Measurements from ENCODE around the gene SIGLEC7.
A peak's percentile ranks its signal among the peaks of the same experiment; 100 is the strongest.

Gene SIGLEC7

DNA sequence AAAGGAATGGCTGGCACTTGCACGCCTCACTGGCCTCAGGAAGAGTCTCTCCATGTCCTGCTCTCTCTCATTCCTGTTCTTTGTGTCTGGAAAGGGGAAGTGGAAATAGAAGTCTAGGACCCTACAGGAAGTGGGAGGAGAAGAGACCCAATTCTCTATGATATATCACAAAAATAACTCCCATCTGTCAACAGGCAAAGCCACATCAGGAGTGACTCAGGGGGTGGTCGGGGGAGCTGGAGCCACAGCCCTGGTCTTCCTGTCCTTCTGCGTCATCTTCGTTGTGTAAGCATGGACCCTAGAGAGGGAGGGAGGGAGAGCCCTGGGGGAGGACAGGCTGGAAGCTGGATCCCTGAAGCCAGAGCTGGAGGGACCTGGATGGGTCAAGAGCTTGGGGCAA lies 14.3 kb upstream of the SIGLEC7 start (continued):
- TF ChIP-seq CSDC2 (CRISPR knock-in tag; IDR thresholded peaks at IDR 0.05), result no peak

DNA sequence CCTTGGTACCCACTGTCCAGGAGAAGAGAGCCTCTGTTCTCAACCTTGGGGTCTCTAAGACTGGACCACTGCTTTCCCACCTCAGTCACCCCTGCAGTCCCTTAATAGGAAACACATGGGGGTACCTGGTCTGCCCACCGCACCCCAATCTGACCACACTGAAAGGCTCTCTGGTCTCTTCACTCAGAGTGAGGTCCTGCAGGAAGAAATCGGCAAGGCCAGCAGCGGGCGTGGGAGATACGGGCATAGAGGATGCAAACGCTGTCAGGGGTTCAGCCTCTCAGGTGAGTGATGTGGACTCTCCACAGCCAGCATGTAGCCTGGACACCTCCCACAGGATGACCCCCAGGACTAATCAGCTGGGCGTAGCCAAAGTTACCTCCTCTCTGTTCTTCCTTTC lies 13.9 kb upstream of the SIGLEC7 start:
- TF ChIP-seq ISL1 (CRISPR knock-in tag; IDR thresholded peaks at IDR 0.05), result no peak
- TF ChIP-seq ZFP30 (CRISPR knock-in tag; IDR thresholded peaks at IDR 0.05), result no peak
- no peak for TF ChIP-seq PATZ1 (CRISPR knock-in tag; IDR thresholded peaks at IDR 0.05; ENCODE audit: borderline replicate concordance)
- TF ChIP-seq ARNTL (CRISPR knock-in tag; IDR thresholded peaks at IDR 0.05; ENCODE audit: borderline replicate concordance, low read depth), result no peak
- no peak for TF ChIP-seq BACH2 (CRISPR knock-in tag; IDR thresholded peaks at IDR 0.05; ENCODE audit: borderline replicate concordance)
- ATAC-seq, result no peak

- TF ChIP-seq, protein P1, sequence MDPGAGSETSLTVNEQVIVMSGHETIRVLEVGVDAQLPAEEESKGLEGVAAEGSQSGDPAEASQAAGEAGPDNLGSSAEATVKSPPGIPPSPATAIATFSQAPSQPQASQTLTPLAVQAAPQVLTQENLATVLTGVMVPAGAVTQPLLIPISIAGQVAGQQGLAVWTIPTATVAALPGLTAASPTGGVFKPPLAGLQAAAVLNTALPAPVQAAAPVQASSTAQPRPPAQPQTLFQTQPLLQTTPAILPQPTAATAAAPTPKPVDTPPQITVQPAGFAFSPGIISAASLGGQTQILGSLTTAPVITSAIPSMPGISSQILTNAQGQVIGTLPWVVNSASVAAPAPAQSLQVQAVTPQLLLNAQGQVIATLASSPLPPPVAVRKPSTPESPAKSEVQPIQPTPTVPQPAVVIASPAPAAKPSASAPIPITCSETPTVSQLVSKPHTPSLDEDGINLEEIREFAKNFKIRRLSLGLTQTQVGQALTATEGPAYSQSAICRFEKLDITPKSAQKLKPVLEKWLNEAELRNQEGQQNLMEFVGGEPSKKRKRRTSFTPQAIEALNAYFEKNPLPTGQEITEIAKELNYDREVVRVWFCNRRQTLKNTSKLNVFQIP (CRISPR knock-in tag; IDR thresholded peaks at IDR 0.05; ENCODE audit: borderline replicate concordance, low read depth), result no peak
- TF ChIP-seq ESRRG (CRISPR knock-in tag; IDR thresholded peaks at IDR 0.05), result no peak
- TF ChIP-seq SNAI2 (CRISPR knock-in tag; IDR thresholded peaks at IDR 0.05), result no peak
- no peak for TF ChIP-seq ZFP3 (CRISPR knock-in tag; IDR thresholded peaks at IDR 0.05)
- TF ChIP-seq ZC3H10 (CRISPR knock-in tag; IDR thresholded peaks at IDR 0.05), result no peak
- no peak for TF ChIP-seq OSR1 (CRISPR knock-in tag; IDR thresholded peaks at IDR 0.05)
- no peak for TF ChIP-seq BACH2 (CRISPR knock-in tag; IDR thresholded peaks at IDR 0.05; ENCODE audit: borderline replicate concordance)
- TF ChIP-seq CSDC2 (CRISPR knock-in tag; IDR thresholded peaks at IDR 0.05), result no peak
- TF ChIP-seq RARB (CRISPR knock-in tag; IDR thresholded peaks at IDR 0.05), result no peak
- TF ChIP-seq, protein P2, sequence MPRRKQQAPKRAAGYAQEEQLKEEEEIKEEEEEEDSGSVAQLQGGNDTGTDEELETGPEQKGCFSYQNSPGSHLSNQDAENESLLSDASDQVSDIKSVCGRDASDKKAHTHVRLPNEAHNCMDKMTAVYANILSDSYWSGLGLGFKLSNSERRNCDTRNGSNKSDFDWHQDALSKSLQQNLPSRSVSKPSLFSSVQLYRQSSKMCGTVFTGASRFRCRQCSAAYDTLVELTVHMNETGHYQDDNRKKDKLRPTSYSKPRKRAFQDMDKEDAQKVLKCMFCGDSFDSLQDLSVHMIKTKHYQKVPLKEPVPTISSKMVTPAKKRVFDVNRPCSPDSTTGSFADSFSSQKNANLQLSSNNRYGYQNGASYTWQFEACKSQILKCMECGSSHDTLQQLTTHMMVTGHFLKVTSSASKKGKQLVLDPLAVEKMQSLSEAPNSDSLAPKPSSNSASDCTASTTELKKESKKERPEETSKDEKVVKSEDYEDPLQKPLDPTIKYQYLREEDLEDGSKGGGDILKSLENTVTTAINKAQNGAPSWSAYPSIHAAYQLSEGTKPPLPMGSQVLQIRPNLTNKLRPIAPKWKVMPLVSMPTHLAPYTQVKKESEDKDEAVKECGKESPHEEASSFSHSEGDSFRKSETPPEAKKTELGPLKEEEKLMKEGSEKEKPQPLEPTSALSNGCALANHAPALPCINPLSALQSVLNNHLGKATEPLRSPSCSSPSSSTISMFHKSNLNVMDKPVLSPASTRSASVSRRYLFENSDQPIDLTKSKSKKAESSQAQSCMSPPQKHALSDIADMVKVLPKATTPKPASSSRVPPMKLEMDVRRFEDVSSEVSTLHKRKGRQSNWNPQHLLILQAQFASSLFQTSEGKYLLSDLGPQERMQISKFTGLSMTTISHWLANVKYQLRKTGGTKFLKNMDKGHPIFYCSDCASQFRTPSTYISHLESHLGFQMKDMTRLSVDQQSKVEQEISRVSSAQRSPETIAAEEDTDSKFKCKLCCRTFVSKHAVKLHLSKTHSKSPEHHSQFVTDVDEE (CRISPR knock-in tag; IDR thresholded peaks at IDR 0.05), result no peak
- no peak for TF ChIP-seq ARNTL (CRISPR knock-in tag; IDR thresholded peaks at IDR 0.05; ENCODE audit: borderline replicate concordance, low read depth)
- no peak for TF ChIP-seq TOX (CRISPR knock-in tag; IDR thresholded peaks at IDR 0.05; ENCODE audit: borderline replicate concordance)
- TF ChIP-seq TCF4 (CRISPR knock-in tag; IDR thresholded peaks at IDR 0.05; ENCODE audit: borderline replicate concordance), result no peak
- TF ChIP-seq ZNF8 (CRISPR knock-in tag; IDR thresholded peaks at IDR 0.05), result no peak
- no peak for TF ChIP-seq PPARA (CRISPR knock-in tag; IDR thresholded peaks at IDR 0.05; ENCODE audit: borderline replicate concordance)
- TF ChIP-seq, protein P3, sequence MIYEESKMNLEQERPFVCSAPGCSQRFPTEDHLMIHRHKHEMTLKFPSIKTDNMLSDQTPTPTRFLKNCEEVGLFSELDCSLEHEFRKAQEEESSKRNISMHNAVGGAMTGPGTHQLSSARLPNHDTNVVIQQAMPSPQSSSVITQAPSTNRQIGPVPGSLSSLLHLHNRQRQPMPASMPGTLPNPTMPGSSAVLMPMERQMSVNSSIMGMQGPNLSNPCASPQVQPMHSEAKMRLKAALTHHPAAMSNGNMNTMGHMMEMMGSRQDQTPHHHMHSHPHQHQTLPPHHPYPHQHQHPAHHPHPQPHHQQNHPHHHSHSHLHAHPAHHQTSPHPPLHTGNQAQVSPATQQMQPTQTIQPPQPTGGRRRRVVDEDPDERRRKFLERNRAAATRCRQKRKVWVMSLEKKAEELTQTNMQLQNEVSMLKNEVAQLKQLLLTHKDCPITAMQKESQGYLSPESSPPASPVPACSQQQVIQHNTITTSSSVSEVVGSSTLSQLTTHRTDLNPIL (CRISPR knock-in tag; IDR thresholded peaks at IDR 0.05; ENCODE audit: low read depth), result no peak
- TF ChIP-seq ZNF70 (CRISPR knock-in tag; IDR thresholded peaks at IDR 0.05), result no peak
- ATAC-seq, result no peak
Measured at GRCh38 chr19:51129716-51130115, 12.4 kb upstream of the SIGLEC7 start.

GRCh38 chr19:51131780-51132680 lies 10.1 kb upstream of the SIGLEC7 start:
- peak; percentile 53; the same call in 2 of the 3 replicates for ATAC-seq
- TF ChIP-seq ZFP30 (CRISPR knock-in tag; IDR thresholded peaks at IDR 0.05) (no peak), ZC3H10 (CRISPR knock-in tag; IDR thresholded peaks at IDR 0.05) (no peak), PATZ1 (CRISPR knock-in tag; IDR thresholded peaks at IDR 0.05; ENCODE audit: borderline replicate concordance) (no peak), ARNTL (CRISPR knock-in tag; IDR thresholded peaks at IDR 0.05; ENCODE audit: borderline replicate concordance, low read depth) (no peak), CSRNP3 (CRISPR knock-in tag; IDR thresholded peaks at IDR 0.05) (no peak), ZNF70 (CRISPR knock-in tag; IDR thresholded peaks at IDR 0.05) (no peak)

All from SK-N-SH treated with all-trans-retinoic acid at 6 μM for 48 hours (cell line).